Suprapubic skin (tissue), 4 donors: ENCODE measurements around the gene RRH.

Source experiments
- EP300 ChIP-seq: sonication (generic); formaldehyde crosslinking; IDR thresholded peaks from one replicate; pipeline ENCODE4 v1.6.1; 2017; ENCODE audit warnings: antibody characterized with exemption
- POLR2A ChIP-seq, 2 donors: fragments of 450-650 bp; IDR thresholded peaks; one replicate each; pipeline ENCODE4 v1.6.1; 2017; ENCODE audit warnings: antibody characterized with exemption in 2 of 2, mild to moderate bottlenecking in 2 of 2, moderate library complexity in 2 of 2
- POLR2AphosphoS5 ChIP-seq, 3 donors: sonication (generic); formaldehyde crosslinking; IDR thresholded peaks; one replicate each; pipeline ENCODE4 v1.6.1; 2017; ENCODE audit warnings: antibody characterized with exemption in 3 of 3
- TF ChIP-seq, protein P1 (sequence below), 2 donors: fragments of 200-600 bp in 1 of 2; fragments of 450-650 bp in 1 of 2; sonication (generic) in 1 of 2; IDR thresholded peaks; one replicate each; pipeline ENCODE4 v1.5.1; 2016 to 2019; ENCODE audit warnings: antibody characterized with exemption in 2 of 2, mild to moderate bottlenecking in 1 of 2, moderate library complexity in 1 of 2

DNA sequence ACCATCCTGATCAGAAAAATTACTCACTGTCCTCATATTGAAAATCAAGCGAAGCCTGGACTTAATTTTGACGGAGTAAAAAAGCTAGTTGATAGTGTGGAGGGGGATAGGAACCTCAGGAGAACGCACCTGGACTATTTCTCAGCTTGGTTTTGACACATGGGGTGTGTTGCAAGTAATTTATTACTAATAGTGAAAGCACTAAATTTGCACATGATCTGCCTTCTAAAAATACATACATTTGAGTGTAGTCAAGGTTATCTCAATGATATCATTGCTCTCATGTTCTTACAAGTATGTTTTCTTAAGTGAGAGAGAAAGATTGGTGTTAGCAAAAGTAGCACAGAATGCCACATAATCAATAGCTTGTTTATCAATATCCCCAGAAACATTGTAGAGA, 49.6 kb downstream of the RRH start:
- TF ChIP-seq, protein P1, sequence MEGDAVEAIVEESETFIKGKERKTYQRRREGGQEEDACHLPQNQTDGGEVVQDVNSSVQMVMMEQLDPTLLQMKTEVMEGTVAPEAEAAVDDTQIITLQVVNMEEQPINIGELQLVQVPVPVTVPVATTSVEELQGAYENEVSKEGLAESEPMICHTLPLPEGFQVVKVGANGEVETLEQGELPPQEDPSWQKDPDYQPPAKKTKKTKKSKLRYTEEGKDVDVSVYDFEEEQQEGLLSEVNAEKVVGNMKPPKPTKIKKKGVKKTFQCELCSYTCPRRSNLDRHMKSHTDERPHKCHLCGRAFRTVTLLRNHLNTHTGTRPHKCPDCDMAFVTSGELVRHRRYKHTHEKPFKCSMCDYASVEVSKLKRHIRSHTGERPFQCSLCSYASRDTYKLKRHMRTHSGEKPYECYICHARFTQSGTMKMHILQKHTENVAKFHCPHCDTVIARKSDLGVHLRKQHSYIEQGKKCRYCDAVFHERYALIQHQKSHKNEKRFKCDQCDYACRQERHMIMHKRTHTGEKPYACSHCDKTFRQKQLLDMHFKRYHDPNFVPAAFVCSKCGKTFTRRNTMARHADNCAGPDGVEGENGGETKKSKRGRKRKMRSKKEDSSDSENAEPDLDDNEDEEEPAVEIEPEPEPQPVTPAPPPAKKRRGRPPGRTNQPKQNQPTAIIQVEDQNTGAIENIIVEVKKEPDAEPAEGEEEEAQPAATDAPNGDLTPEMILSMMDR (IDR thresholded peaks at IDR 0.05): no peak
- TF ChIP-seq POLR2A (IDR thresholded peaks at IDR 0.05) (no peak), EP300 (no peak), POLR2AphosphoS5 (IDR thresholded peaks at IDR 0.05) (no peak)
